ENCODE data around the gene LYPD6B.
"Not testable (repeated sequence)": the region's sequence is repeated elsewhere in the genome, so short reads cannot be mapped to it uniquely, and the experiment has no call there.

Gene LYPD6B

DNA sequence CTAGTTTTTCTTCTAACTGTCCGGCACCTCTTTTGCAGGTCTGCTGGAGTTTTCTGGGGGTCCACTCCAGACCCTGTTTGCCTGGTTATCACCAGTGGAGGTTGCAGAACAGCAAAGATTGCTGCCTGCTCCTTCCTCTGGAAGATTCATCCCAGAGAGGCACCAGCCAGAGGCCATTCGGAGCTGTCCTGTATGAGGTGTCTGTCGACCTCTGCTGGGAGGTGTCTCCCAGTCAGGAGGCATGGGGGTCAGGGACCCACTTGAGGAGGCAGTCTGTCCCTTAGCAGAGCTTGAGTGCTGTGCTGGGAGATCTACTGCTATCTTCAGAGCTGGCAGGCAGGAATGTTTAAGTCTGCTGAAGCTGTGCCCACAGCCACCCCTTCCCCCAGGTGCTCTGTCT is 218.4 kb downstream of the LYPD6B start:
- not testable (repeated sequence) for H3K36me3 ChIP-seq (ENCODE audit: insufficient read depth, low read length); H3K27me3 ChIP-seq (ENCODE audit: insufficient read depth, low read length); H3K4me3 ChIP-seq (ENCODE audit: low read length); H3K4me1 ChIP-seq (ENCODE audit: insufficient read depth, low read length); H2AFZ ChIP-seq (ENCODE audit: low read depth, low read length); H3K9me3 ChIP-seq (ENCODE audit: low read length)

DNA sequence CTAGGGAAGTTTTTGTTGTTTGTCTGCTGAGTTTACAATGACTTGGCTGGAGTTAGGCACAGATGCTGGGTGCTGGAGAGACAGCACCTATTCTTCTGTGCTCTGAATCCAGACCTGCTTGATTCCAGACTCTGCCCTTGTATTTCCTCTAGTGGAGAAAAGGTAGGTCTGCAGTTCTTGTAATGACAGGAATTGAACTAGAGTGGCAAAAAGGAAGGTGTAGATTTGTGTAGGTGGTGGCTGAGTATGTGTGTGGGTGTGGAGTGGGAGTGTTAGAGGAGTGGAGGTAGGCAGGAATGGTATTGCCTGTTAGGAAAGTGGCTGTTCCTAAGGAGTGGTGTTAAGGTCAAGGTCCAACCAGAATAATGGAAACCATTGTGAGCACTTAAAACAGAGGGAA is 220.0 kb downstream of the LYPD6B start:
- no peaks in the 10 kb centered on the region for H3K9me3 ChIP-seq (ENCODE audit: low read length)
- no peaks in the 10 kb centered on the region for H3K36me3 ChIP-seq (ENCODE audit: insufficient read depth, low read length)
- peaks cover 10% of the 10 kb centered on the region for H3K27me3 ChIP-seq (ENCODE audit: insufficient read depth, low read length)
- no peak overlapping the region for H3K4me3 ChIP-seq (ENCODE audit: low read length)
- H2AFZ ChIP-seq (ENCODE audit: low read depth, low read length): no peak overlapping the region
- H3K4me1 ChIP-seq (ENCODE audit: insufficient read depth, low read length): peaks cover 10% of the 10 kb centered on the region

GRCh38 chr2:149259136-149259535 is 220.6 kb downstream of the LYPD6B start:
- Histone ChIP-seq H3K9me3 (ENCODE audit: low read length) (no peaks in the 10 kb centered on the region), H3K36me3 (ENCODE audit: insufficient read depth, low read length) (no peaks in the 10 kb centered on the region), H3K4me3 (ENCODE audit: low read length) (no peak overlapping the region), H3K4me1 (ENCODE audit: insufficient read depth, low read length) (peaks cover 10% of the 10 kb centered on the region), H3K27me3 (ENCODE audit: insufficient read depth, low read length) (peaks cover 10% of the 10 kb centered on the region), H2AFZ (ENCODE audit: low read depth, low read length) (no peak overlapping the region)

DNA sequence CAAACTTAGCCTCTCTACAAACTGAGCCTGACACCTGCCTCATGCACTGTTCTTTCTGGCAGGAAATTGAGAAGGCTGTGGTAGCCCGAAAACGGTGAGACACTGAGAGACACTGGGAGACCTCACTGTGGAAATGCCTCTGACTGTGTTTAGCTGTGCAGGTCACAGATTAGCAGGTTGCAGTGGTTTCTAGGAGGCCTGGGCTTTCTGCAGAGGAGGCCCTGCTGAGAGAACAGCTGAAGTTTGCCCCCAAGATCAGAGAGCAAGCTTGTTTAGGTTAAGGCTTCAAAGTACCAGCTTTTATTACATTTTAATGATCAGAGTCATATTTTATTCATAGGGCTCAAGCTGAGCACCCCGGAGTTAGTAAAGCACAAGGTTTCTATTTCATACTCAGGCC is 223.2 kb downstream of the LYPD6B start:
- peaks cover 15% of the 10 kb centered on the region for H3K27me3 ChIP-seq (ENCODE audit: insufficient read depth, low read length)

More for the DNA sequence above, 223.2 kb downstream of the LYPD6B start:
- no peak overlapping the region for H2AFZ ChIP-seq (ENCODE audit: low read depth, low read length)
- H3K9me3 ChIP-seq (ENCODE audit: low read length): no peaks in the 10 kb centered on the region
- H3K4me1 ChIP-seq (ENCODE audit: insufficient read depth, low read length): peaks cover 10% of the 10 kb centered on the region
- no peak overlapping the region for H3K4me3 ChIP-seq (ENCODE audit: low read length)
- H3K36me3 ChIP-seq (ENCODE audit: insufficient read depth, low read length): no peaks in the 10 kb centered on the region
